Endothelial cell of umbilical vein (primary cell): ENCODE data around the gene TK1. TPM values are rescaled to one million over a fixed set of nuclear protein-coding genes. Genes with fewer than 3 reads are reported as not detected.

Experiments
- BruUV-seq: library from RNA; stranded (reverse); fragments of 400-500 nt; replicated peaks from 2 replicates; lab custom pipeline; 2021; lab: Mats Ljungman, UMichigan
- CTCF ChIA-PET: fragments of 300-600, 350-600 bp; sonication (Branson Sonifier 250); formaldehyde crosslinking; loops from one replicate; lab custom pipeline; 2021; ENCODE audit warnings: antibody characterized with exemption, inconsistent platforms; lab: Charles Lee
- POLR2A ChIA-PET: fragments of 300-600, 350-600 bp; sonication (Branson Sonifier 250); formaldehyde crosslinking; loops from one replicate; lab custom pipeline; 2021; ENCODE audit warnings: antibody characterized with exemption, inconsistent platforms; lab: Charles Lee
- DNase-seq: peaks from one replicate; pipeline ENCODE4 v3.0.0-alpha.2; 2011; ENCODE audit warnings: low read depth, low spot score
- FAIRE-seq: peaks from 2 replicates; lab custom pipeline; 2011; peaks lifted over from hg19 to GRCh38; lab: Jason Lieb, UNC
- H2AFZ ChIP-seq: 2 replicates; pipeline ENCODE4 v1.6.0; 2012; ENCODE audit warnings: low read depth, low read length, control low read depth, inconsistent platforms
- H3K27ac ChIP-seq: 2 replicates; pipeline ENCODE4 v1.5.1; 2011; ENCODE audit warnings: low read depth, mild to moderate bottlenecking, control low read depth, low read length, moderate library complexity; ENCODE audit not compliant: insufficient read depth
- H3K27me3 ChIP-seq, 2 experiments: 2 replicates each; pipeline versions ENCODE4 v1.6.0 to v1.6.1; 2011; ENCODE audit warnings: low read length in 2 of 2, mixed read lengths in 1 of 2; ENCODE audit not compliant: control insufficient read depth in 2 of 2, insufficient read depth in 2 of 2
- H3K36me3 ChIP-seq, 2 experiments: 2 replicates in 1 of 2; 3 replicates in 1 of 2; pipeline ENCODE4 v1.5.1; 2011; ENCODE audit warnings: low read length in 2 of 2, mild to moderate bottlenecking in 1 of 2, moderate library complexity in 1 of 2; ENCODE audit not compliant: control insufficient read depth in 2 of 2, insufficient read depth in 2 of 2; ENCODE audit errors: extremely low read depth in 1 of 2
- H3K4me1 ChIP-seq: 3 replicates; pipeline ENCODE4 v1.5.1; 2011; ENCODE audit warnings: mild to moderate bottlenecking, low read length; ENCODE audit not compliant: control insufficient read depth, insufficient read depth; ENCODE audit errors: extremely low read depth
- H3K4me2 ChIP-seq: 2 replicates; pipeline ENCODE4 v1.6.1; 2011; ENCODE audit warnings: low read length, control low read depth, mixed read lengths; ENCODE audit not compliant: insufficient read depth
- H3K4me3 ChIP-seq, 3 experiments: fragments of 200-600 bp in 1 of 3; sonication (generic), shearing (Covaris generic) in 1 of 3; replicated peaks in 1 of 3; 2 replicates each; pipeline ENCODE4 v1.5.1; 2011 to 2016; ENCODE audit warnings: control low read depth in 3 of 3, low read length in 3 of 3, mild to moderate bottlenecking in 2 of 3, inconsistent platforms in 1 of 3, low read depth in 1 of 3, moderate library complexity in 1 of 3; ENCODE audit not compliant: insufficient read depth in 1 of 3
- H3K79me2 ChIP-seq: 2 replicates; pipeline ENCODE4 v1.6.0; 2012; ENCODE audit warnings: low read length, inconsistent platforms; ENCODE audit not compliant: control insufficient read depth, insufficient read depth
- H3K9ac ChIP-seq: replicated peaks from 2 replicates; pipeline ENCODE3; 2011; ENCODE audit warnings: low read length, control low read depth; ENCODE audit not compliant: insufficient read depth; ENCODE audit errors: extremely low read depth
- H3K9me1 ChIP-seq: replicated peaks from 3 replicates; pipeline ENCODE4 v1.6.0; 2011; ENCODE audit warnings: mild to moderate bottlenecking, low read length; ENCODE audit not compliant: control insufficient read depth, insufficient read depth; ENCODE audit errors: extremely low read depth
- H3K9me3 ChIP-seq: replicated peaks from 2 replicates; pipeline ENCODE4 v1.5.1; 2012; ENCODE audit warnings: low read length, inconsistent platforms; ENCODE audit not compliant: control insufficient read depth, insufficient read depth
- H4K20me1 ChIP-seq: replicated peaks from 2 replicates; pipeline ENCODE3; 2011; ENCODE audit warnings: mild to moderate bottlenecking, low read length; ENCODE audit not compliant: control insufficient read depth, insufficient read depth; ENCODE audit errors: extremely low read depth
- CTCF ChIP-seq, 2 donors: IDR thresholded peaks; 1 replicate in 1 of 2; 2 replicates in 1 of 2; pipeline ENCODE4 v1.5.1; 2011; ENCODE audit warnings: low read length in 2 of 2, mild to moderate bottlenecking in 2 of 2, moderate library complexity in 2 of 2, control low read depth in 1 of 2, inconsistent platforms in 1 of 2, low read depth in 1 of 2; ENCODE audit not compliant: insufficient read depth in 1 of 2; ENCODE audit errors: extremely low read depth in 1 of 2
- EZH2 ChIP-seq: IDR thresholded peaks from 2 replicates; pipeline ENCODE4 v1.6.1; 2012; ENCODE audit warnings: borderline replicate concordance, low read depth, mild to moderate bottlenecking, moderate library complexity, low read length, inconsistent platforms; ENCODE audit not compliant: severe bottlenecking
- FOS ChIP-seq: IDR thresholded peaks from 2 replicates; pipeline ENCODE4 v1.6.1; 2011; ENCODE audit warnings: mild to moderate bottlenecking, low read length, moderate library complexity, borderline replicate concordance; ENCODE audit not compliant: insufficient read depth
- GATA2 ChIP-seq: IDR thresholded peaks from 2 replicates; pipeline ENCODE4 v1.7.0; 2011; ENCODE audit warnings: low read depth, mild to moderate bottlenecking, moderate library complexity, mixed read lengths, low read length; ENCODE audit not compliant: insufficient read length, insufficient read depth
- JUN ChIP-seq: IDR thresholded peaks from 2 replicates; pipeline ENCODE4 v1.6.1; 2011; ENCODE audit warnings: borderline replicate concordance, low read depth; ENCODE audit not compliant: insufficient read length, insufficient read depth
- MAX ChIP-seq: IDR thresholded peaks from 2 replicates; pipeline ENCODE4 v1.6.1; 2011; ENCODE audit not compliant: insufficient read depth, insufficient read length
- MYC ChIP-seq: IDR thresholded peaks from one replicate; pipeline ENCODE4 v1.6.1; 2011; ENCODE audit warnings: mild to moderate bottlenecking, low read depth, low read length
- POLR2A ChIP-seq: IDR thresholded peaks from 2 replicates; pipeline ENCODE4 v1.6.1; 2012; ENCODE audit warnings: low read depth, mild to moderate bottlenecking, control low read depth, low read length
- POLR2AphosphoS5 ChIP-seq: IDR thresholded peaks from 2 replicates; pipeline ENCODE4 v1.6.1; 2012; ENCODE audit warnings: low read depth, mild to moderate bottlenecking, control low read depth, low read length, moderate library complexity; ENCODE audit not compliant: insufficient read depth
- dilution Hi-C: fragments of 300-500 bp; cut with MboI; formaldehyde crosslinking; loops from one replicate; pipeline ENCODE4 v1.15.0; 2019; ENCODE audit warnings: low sequenced_read_pairs; ENCODE audit not compliant: extremely low pct_ligation_motif_present
- intact Hi-C: fragments of 100-400 bp; cut with micrococcal nuclease; formaldehyde crosslinking; loops from one replicate; pipeline ENCODE4 v1.10.0; 2022
- polyA plus RNA-seq, 4 experiments: library from polyadenylated mRNA; depleted of rRNA in 3 of 4; stranded (reverse) in 3 of 4; unstranded in 1 of 4; fragments of >200 nt; gene quantifications; 2 replicates each; pipeline versions ENCODE4 v1.2.1 to v1.2.3, GENCODE V29; 2011 to 2012; ENCODE audit warnings: missing spikeins in 1 of 4
- total RNA-seq: library from RNA; stranded (reverse); gene quantifications from 2 replicates; pipeline ENCODE4 v1.2.3, GENCODE V29; 2021

Gene TK1
- total and polyA plus RNA-seq, 2 donors (not counting 3 experiments of a cell fraction or from before 2014, with no cell fraction given): 111 to 159 TPM

GRCh38 chr17:78126895-78127238 lies 60.0 kb downstream of the TK1 start:
- CTCF ChIA-PET: interaction anchor here (0.5 to 2.9 kb wide), 6 partner anchors 8 to 124 kb away, joined by 3 to 14 read pairs (median 4); no protein-coding TSS in a partner anchor
- BruUV-seq: no TSS peak
- no peaks in the 10 kb centered on the region for H3K27me3 ChIP-seq
- no peaks in the 10 kb centered on the region for H4K20me1 ChIP-seq
- H3K9ac ChIP-seq: no peak overlapping the region
- H3K27ac ChIP-seq: peak overlapping the region; percentile 56
- H3K4me3 ChIP-seq: peak overlapping the region in 2 of 3 experiments; percentile 26 to 52
- DNase-seq (no peak), FAIRE-seq (no peak)
- H3K36me3 ChIP-seq: peaks cover 0 to 12% of the 10 kb centered on the region in 2 experiments
- H2AFZ ChIP-seq: peak overlapping the region; percentile 78
- H3K4me2 ChIP-seq: peak overlapping the region; percentile 67
- peaks cover 26% of the 10 kb centered on the region for H3K4me1 ChIP-seq
- H3K9me3 ChIP-seq: no peaks in the 10 kb centered on the region
- dilution Hi-C loops: no loop called here
- POLR2A ChIA-PET: no interaction called here
- no peaks in the 10 kb centered on the region for H3K79me2 ChIP-seq
- no peak for TF ChIP-seq CTCF (IDR thresholded peaks at IDR 0.05; ENCODE audit: extremely low read depth in 1 of 2, insufficient read depth in 1 of 2, low read depth in 1 of 2, low read length in 2 of 2)
- no peak for TF ChIP-seq JUN
- no peak for TF ChIP-seq MAX
- TF ChIP-seq POLR2A: no peak
- TF ChIP-seq MYC: no peak
- TF ChIP-seq POLR2AphosphoS5: no peak
- TF ChIP-seq FOS: no peak
- no peak for TF ChIP-seq EZH2
- no peak for TF ChIP-seq GATA2
- intact Hi-C loops: loop anchor here (5.0 kb wide), 1 partner anchor 125 kb away; no protein-coding TSS in a partner anchor
- H3K9me1 ChIP-seq: no peaks in the 10 kb centered on the region
